A549 (cell line): ENCODE measurements around the gene STARD13. TPM values are rescaled to one million over a fixed set of nuclear protein-coding genes. Genes with fewer than 3 reads are reported as not detected.

Experiments used
- ATAC-seq, 2 experiments: fragments of 200-7000 bp in 1 of 2; fragments of >200 bp in 1 of 2; cut with Nextera tagmentation in 1 of 2; cut with Tn5 transposase in 1 of 2; 3 replicates each; pipeline versions ENCODE4 v1.8.0 to v1.9.1; 2018 to 2020; ENCODE audit warnings: mild to moderate bottlenecking in 1 of 2, moderate library complexity in 1 of 2
- CTCF ChIA-PET: fragments of 300-600 bp; sonication (Branson Sonifier 250); formaldehyde crosslinking; extraction: SDS; loops from one replicate; lab custom pipeline; 2021; ENCODE audit warnings: antibody characterized with exemption, inconsistent platforms; lab: Yijun Ruan, JAX
- POLR2A ChIA-PET: fragments of 350-600 bp; formaldehyde crosslinking; extraction: SDS; loops from one replicate; lab custom pipeline; 2021; ENCODE audit warnings: antibody characterized with exemption, inconsistent platforms; lab: Yijun Ruan, JAX
- DNase-seq, 2 experiments: peaks; one replicate each; pipeline versions ENCODE4 v3.0.0 to v3.0.0-alpha.2; 2011 to 2016; ENCODE audit warnings: low read depth in 1 of 2, low spot score in 1 of 2
- FAIRE-seq: peaks from 2 replicates; lab custom pipeline; 2011; peaks lifted over from hg19 to GRCh38; lab: Jason Lieb, UNC
- H3K27ac ChIP-seq, 2 experiments: fragments of >200 bp; sonication (Bioruptor Twin); formaldehyde crosslinking; 3 replicates each; pipeline ENCODE4 v1.5.1; 2016 to 2017
- H3K4me1 ChIP-seq: fragments of >200 bp; sonication (Bioruptor Twin); formaldehyde crosslinking; 3 replicates; pipeline ENCODE4 v1.6.1; 2016
- H3K4me2 ChIP-seq: fragments of >200 bp; sonication (Bioruptor Twin); formaldehyde crosslinking; 3 replicates; pipeline ENCODE4 v1.6.1; 2016
- H3K4me3 ChIP-seq: fragments of >200 bp; sonication (Bioruptor Twin); formaldehyde crosslinking; 3 replicates; pipeline ENCODE4 v1.5.1; 2016
- H3K9me3 ChIP-seq: fragments of >200 bp; sonication (Bioruptor Twin); formaldehyde crosslinking; 3 replicates; pipeline ENCODE4 v1.6.1; 2016
- BHLHE40 ChIP-seq: IDR thresholded peaks from 2 replicates; pipeline ENCODE4 v1.6.1; 2012; ENCODE audit warnings: low read depth, low read length, inconsistent platforms
- CEBPB ChIP-seq, 2 experiments: fragments of >200 bp in 1 of 2; sonication (Bioruptor Twin) in 1 of 2; formaldehyde crosslinking in 1 of 2; IDR thresholded peaks; 2 replicates each; pipeline ENCODE4 v1.6.1; 2012 to 2016
- CHD2 ChIP-seq: fragments of 150-350 bp; IDR thresholded peaks from 2 replicates; pipeline ENCODE4 v1.6.1; 2014; ENCODE audit warnings: low read length; ENCODE audit not compliant: partially characterized antibody
- EP300 ChIP-seq, 2 experiments: fragments of >200 bp; sonication (Bioruptor Twin); formaldehyde crosslinking; IDR thresholded peaks; 2 replicates in 1 of 2; 3 replicates in 1 of 2; pipeline ENCODE4 v1.6.1; 2016 to 2017
- FOXS1 ChIP-seq: fragments of 250-450 bp; sonication (Bioruptor Pico); IDR thresholded peaks from 2 replicates; pipeline ENCODE4 v1.5.0; 2020; ENCODE audit warnings: mild to moderate bottlenecking, moderate library complexity
- GATA3 ChIP-seq: IDR thresholded peaks from 2 replicates; pipeline ENCODE4 v1.6.1; 2012; ENCODE audit warnings: borderline replicate concordance
- HEYL ChIP-seq: fragments of 250-450 bp; sonication (Bioruptor Pico); IDR thresholded peaks from 2 replicates; pipeline ENCODE4 v1.8.0; 2021; ENCODE audit warnings: mild to moderate bottlenecking, moderate library complexity
- HOXB5 ChIP-seq: fragments of 250-450 bp; sonication (Bioruptor Pico); IDR thresholded peaks from 2 replicates; pipeline ENCODE4 v1.5.0; 2020; ENCODE audit warnings: mild to moderate bottlenecking, moderate library complexity
- KDM5A ChIP-seq: fragments of 200-600 bp; sonication (generic); IDR thresholded peaks from 2 replicates; pipeline ENCODE4 v1.6.1; 2016; ENCODE audit warnings: antibody characterized with exemption, mild to moderate bottlenecking
- MYC ChIP-seq: IDR thresholded peaks from 2 replicates; pipeline ENCODE4 v1.6.1; 2012; ENCODE audit warnings: mild to moderate bottlenecking, inconsistent platforms, low read length, improper control_type of control experiment, borderline replicate concordance
- NPAS2 ChIP-seq: fragments of 250-450 bp; sonication (Bioruptor Pico); IDR thresholded peaks from 2 replicates; pipeline ENCODE4 v1.8.0; 2022; ENCODE audit warnings: mild to moderate bottlenecking, moderate library complexity, borderline replicate concordance
- NR3C1 ChIP-seq: fragments of >200 bp; sonication (Bioruptor Twin); formaldehyde crosslinking; IDR thresholded peaks from 3 replicates; pipeline ENCODE4 v1.6.1; 2017
- PHF8 ChIP-seq: fragments of 200-600 bp; sonication (generic); IDR thresholded peaks from 2 replicates; pipeline ENCODE4 v1.6.1; 2016; ENCODE audit warnings: low read depth, mild to moderate bottlenecking, antibody characterized with exemption, moderate library complexity, borderline replicate concordance
- RAD21 ChIP-seq, 2 experiments: fragments of >200 bp in 1 of 2; sonication (Bioruptor Twin) in 1 of 2; formaldehyde crosslinking in 1 of 2; IDR thresholded peaks in 1 of 2; conservative IDR thresholded peaks in 1 of 2; 2 replicates in 1 of 2; 3 replicates in 1 of 2; pipeline ENCODE4 v1.6.1; 2012 to 2018; ENCODE audit warnings: inconsistent platforms in 1 of 2
- RARB ChIP-seq: fragments of 250-450 bp; sonication (Bioruptor Pico); IDR thresholded peaks from 2 replicates; pipeline ENCODE4 v1.8.0; 2021; ENCODE audit warnings: mild to moderate bottlenecking, moderate library complexity
- RFX5 ChIP-seq: fragments of 450-650 bp; IDR thresholded peaks from 2 replicates; pipeline ENCODE4 v1.7.1; 2014; ENCODE audit warnings: antibody characterized with exemption, mild to moderate bottlenecking, moderate library complexity
- SMC3 ChIP-seq: fragments of >200 bp; sonication (Bioruptor Twin); formaldehyde crosslinking; IDR thresholded peaks from 3 replicates; pipeline ENCODE4 v1.6.1; 2018; ENCODE audit warnings: inconsistent platforms
- SREBF2 ChIP-seq: fragments of 450-650 bp; IDR thresholded peaks from 2 replicates; pipeline ENCODE4 v1.6.1; 2014; ENCODE audit warnings: mild to moderate bottlenecking, moderate library complexity
- TP53 ChIP-seq: fragments of 250-450 bp; sonication (Bioruptor Pico); IDR thresholded peaks from 2 replicates; pipeline ENCODE4 v1.5.0; 2021; ENCODE audit warnings: mild to moderate bottlenecking, moderate library complexity
- ZC3H11A ChIP-seq: fragments of 450-650 bp; IDR thresholded peaks from 2 replicates; pipeline ENCODE4 v1.6.1; 2014; ENCODE audit warnings: antibody characterized with exemption, mild to moderate bottlenecking
- ZSCAN20 ChIP-seq: fragments of 250-450 bp; sonication (Bioruptor Pico); IDR thresholded peaks from 2 replicates; pipeline ENCODE4 v1.8.0; 2022; ENCODE audit warnings: mild to moderate bottlenecking, moderate library complexity
- WGBS: methylation state at CpG from one replicate; pipeline ENCODE4 v1.1.6; 2017; ENCODE audit errors: missing lambda C conversion rate; 5-methylcytosine and 5-hydroxymethylcytosine counted together
- polyA plus RNA-seq, 4 experiments: library from polyadenylated mRNA; depleted of rRNA in 3 of 4; stranded (reverse); fragments of >200 nt; fragmentation: RNase III in 1 of 4; extraction: RNeasy Plus Mini Kit Qiagen cat#74134 plus additional on column Dnase treatment in 1 of 4; gene quantifications; 2 replicates in 3 of 4; 3 replicates in 1 of 4; pipeline ENCODE4 v1.2.3, GENCODE V29; 2011 to 2017
- TF ChIP-seq, protein P1 (sequence below): fragments of >200 bp; sonication (Bioruptor Twin); formaldehyde crosslinking; IDR thresholded peaks from 3 replicates; pipeline ENCODE4 v1.5.1; 2016
- TF ChIP-seq, protein P2 (sequence below): fragments of 150-350 bp; IDR thresholded peaks from 2 replicates; pipeline ENCODE4 v1.6.1; 2014; ENCODE audit warnings: low read depth, mild to moderate bottlenecking, low read length
- TF ChIP-seq, protein P3 (sequence below): IDR thresholded peaks from 2 replicates; pipeline ENCODE4 v1.6.1; 2012; ENCODE audit warnings: low read depth, borderline replicate concordance
- TF ChIP-seq, protein P4 (sequence below): fragments of >200 bp; sonication (Bioruptor Twin); formaldehyde crosslinking; IDR thresholded peaks from 2 replicates; pipeline ENCODE4 v1.6.1; 2016

The STARD13 gene
- polyA plus RNA-seq, 2 of the 4 experiments (the other 2 are of a cell fraction) = 2.4 to 2.8 TPM

DNA sequence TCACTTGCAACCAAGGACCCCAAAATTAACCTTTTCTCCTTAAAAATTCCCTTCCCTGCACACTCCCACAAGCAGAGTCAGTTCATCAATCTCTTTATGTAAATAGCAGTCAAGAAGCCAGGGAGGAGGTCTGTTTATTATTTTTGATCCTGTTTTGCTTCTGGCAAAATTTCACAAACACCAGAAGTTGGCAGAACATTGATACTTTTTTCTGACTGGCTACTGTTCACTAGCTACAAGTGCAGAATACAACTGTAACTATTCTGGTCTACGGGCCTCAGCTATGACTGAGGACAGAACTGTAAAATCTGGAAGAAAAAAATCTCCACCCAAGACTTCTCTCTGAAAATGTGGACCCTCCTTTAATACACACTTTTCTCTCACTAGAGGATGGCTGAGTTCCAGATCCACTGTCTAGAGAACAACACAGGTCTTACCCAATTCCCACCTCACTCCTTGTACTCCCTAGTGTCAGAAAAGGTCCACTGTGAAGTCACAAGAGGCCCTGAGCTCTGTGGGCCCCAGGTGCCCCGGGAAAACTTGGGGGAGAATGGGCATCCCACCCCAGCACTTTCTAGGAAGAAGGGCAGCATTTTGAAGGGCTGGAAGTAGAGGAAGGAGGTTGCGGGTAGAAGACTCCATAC lies 14.5 kb downstream of the STARD13 start (continued):
- no peak for TF ChIP-seq MYC
- no peak for TF ChIP-seq SREBF2
- no peak for TF ChIP-seq ZC3H11A
- TF ChIP-seq SMC3 = no peak
- no peak for TF ChIP-seq HOXB5

DNA sequence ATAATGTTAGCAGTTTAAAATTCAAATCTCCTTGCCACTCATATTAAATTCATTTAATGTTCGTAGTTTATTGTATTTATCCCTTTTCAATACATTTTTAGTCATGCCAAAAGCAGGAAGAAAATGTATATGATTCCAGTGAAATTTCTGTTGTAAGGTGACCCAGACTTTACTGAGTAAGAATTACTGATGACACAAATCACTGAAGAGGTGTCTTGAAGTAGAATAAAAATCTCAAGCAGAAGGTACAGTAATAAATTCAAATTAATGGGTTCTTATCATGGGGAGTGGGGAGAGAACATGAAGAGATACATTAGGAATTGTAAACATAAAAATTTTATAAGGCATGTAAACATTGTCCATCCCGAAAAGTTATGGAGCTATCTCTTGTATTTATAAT lies 19.9 kb downstream of the STARD13 start:
- Histone ChIP-seq H3K4me2 (no peak overlapping the region), H3K4me3 (no peak overlapping the region), H3K9me3 (no peaks in the 10 kb centered on the region), H3K27ac (no peak overlapping the region), H3K4me1 (peaks cover 44% of the 10 kb centered on the region)
- TF ChIP-seq, protein P1, sequence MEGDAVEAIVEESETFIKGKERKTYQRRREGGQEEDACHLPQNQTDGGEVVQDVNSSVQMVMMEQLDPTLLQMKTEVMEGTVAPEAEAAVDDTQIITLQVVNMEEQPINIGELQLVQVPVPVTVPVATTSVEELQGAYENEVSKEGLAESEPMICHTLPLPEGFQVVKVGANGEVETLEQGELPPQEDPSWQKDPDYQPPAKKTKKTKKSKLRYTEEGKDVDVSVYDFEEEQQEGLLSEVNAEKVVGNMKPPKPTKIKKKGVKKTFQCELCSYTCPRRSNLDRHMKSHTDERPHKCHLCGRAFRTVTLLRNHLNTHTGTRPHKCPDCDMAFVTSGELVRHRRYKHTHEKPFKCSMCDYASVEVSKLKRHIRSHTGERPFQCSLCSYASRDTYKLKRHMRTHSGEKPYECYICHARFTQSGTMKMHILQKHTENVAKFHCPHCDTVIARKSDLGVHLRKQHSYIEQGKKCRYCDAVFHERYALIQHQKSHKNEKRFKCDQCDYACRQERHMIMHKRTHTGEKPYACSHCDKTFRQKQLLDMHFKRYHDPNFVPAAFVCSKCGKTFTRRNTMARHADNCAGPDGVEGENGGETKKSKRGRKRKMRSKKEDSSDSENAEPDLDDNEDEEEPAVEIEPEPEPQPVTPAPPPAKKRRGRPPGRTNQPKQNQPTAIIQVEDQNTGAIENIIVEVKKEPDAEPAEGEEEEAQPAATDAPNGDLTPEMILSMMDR = no peak
- TF ChIP-seq ZC3H11A (no peak), CHD2 (no peak), FOXS1 (CRISPR knock-in tag) (no peak), GATA3 (no peak), HOXB5 (no peak), SMC3 (no peak), RAD21 (conservative IDR thresholded peaks at IDR 0.05 in 1 of 2, IDR thresholded peaks at IDR 0.05 in 1 of 2) (no peak), RARB (no peak), EP300 (IDR thresholded peaks at IDR 0.05) (no peak), NPAS2 (CRISPR knock-in tag) (no peak), NR3C1 (no peak), KDM5A (no peak), PHF8 (no peak), HEYL (CRISPR knock-in tag) (no peak), TP53 (CRISPR knock-in tag) (no peak)
- TF ChIP-seq, protein P2, sequence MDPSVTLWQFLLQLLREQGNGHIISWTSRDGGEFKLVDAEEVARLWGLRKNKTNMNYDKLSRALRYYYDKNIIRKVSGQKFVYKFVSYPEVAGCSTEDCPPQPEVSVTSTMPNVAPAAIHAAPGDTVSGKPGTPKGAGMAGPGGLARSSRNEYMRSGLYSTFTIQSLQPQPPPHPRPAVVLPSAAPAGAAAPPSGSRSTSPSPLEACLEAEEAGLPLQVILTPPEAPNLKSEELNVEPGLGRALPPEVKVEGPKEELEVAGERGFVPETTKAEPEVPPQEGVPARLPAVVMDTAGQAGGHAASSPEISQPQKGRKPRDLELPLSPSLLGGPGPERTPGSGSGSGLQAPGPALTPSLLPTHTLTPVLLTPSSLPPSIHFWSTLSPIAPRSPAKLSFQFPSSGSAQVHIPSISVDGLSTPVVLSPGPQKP = no peak
- TF ChIP-seq, protein P3, sequence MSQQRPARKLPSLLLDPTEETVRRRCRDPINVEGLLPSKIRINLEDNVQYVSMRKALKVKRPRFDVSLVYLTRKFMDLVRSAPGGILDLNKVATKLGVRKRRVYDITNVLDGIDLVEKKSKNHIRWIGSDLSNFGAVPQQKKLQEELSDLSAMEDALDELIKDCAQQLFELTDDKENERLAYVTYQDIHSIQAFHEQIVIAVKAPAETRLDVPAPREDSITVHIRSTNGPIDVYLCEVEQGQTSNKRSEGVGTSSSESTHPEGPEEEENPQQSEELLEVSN = no peak
- TF ChIP-seq, protein P4, sequence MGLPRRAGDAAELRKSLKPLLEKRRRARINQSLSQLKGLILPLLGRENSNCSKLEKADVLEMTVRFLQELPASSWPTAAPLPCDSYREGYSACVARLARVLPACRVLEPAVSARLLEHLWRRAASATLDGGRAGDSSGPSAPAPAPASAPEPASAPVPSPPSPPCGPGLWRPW = no peak
- 89% methylated on average over 2 of the region's 2 CpGs for WGBS
- no peak for DNase-seq
- ATAC-seq = no peak
- ChIA-PET CTCF (interaction anchor here (1.5 to 2.1 kb wide), 2 partner anchors 20 to 37 kb away, joined by 5 read pairs; partner anchors contain the start of gene STARD13), POLR2A (no interaction called here)
- no peak for FAIRE-seq

DNA sequence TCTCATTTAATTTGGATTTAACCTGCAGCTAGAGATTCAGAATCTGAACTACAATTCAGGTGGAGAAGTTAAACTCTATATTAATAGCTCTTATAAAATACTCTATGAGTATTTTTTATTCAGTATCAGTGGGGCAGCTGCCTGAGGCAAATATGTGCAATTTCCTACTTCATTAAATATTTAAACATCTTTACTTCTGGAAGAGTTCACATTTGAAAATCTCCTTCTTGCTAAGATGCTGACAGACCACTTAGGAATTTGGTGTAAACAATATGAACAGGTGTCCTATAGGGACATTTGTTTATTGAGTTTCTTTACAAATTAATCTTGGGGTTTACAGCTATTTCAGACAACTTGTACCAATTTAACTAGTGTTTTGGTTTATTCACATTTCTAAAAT lies 20.4 kb downstream of the STARD13 start:
- ChIA-PET CTCF (interaction anchor here (0.6 to 1.5 kb wide), 2 partner anchors 37 to 1878 kb away, joined by 3 to 5 read pairs; no protein-coding TSS in a partner anchor), POLR2A (no interaction called here)
- Histone ChIP-seq H3K27ac (no peak overlapping the region; a peak in 1 of 6 replicates), H3K4me2 (no peak overlapping the region), H3K9me3 (no peaks in the 10 kb centered on the region), H3K4me3 (no peak overlapping the region), H3K4me1 (peaks cover 47% of the 10 kb centered on the region)
- ATAC-seq = no peak
- no peak for DNase-seq
- TF ChIP-seq, protein P1 = no peak
- no peak for TF ChIP-seq ZSCAN20
- no peak for TF ChIP-seq HOXB5
- no peak for TF ChIP-seq GATA3
- TF ChIP-seq BHLHE40 = no peak
- TF ChIP-seq RFX5 = no peak
- no peak for TF ChIP-seq CHD2
- no peak for TF ChIP-seq PHF8
- no peak for TF ChIP-seq SREBF2
- TF ChIP-seq CEBPB (IDR thresholded peaks at IDR 0.05) = no peak
- FAIRE-seq = no peak
